Loucy (cell line): Measurements from ENCODE around the gene CDH13.

Experiments
- H2AFZ ChIP-seq: fragments of 200-600 bp; sonication (generic); 2 replicates; pipeline ENCODE4 v1.6.0; 2016; ENCODE audit warnings: antibody characterized with exemption, mild to moderate bottlenecking, low read length, moderate library complexity
- H3F3A ChIP-seq: fragments of 200-600 bp; 2 replicates; pipeline ENCODE4 v1.6.0; 2016; ENCODE audit warnings: antibody characterized with exemption, low read depth, mild to moderate bottlenecking
- H3K27me3 ChIP-seq: fragments of 200-600 bp; sonication (generic); 2 replicates; pipeline ENCODE4 v1.6.1; 2014; ENCODE audit warnings: low read length, mild to moderate bottlenecking; ENCODE audit not compliant: insufficient read depth, poor library complexity, severe bottlenecking
- H3K36me3 ChIP-seq: fragments of 200-600 bp; sonication (generic); 2 replicates; pipeline ENCODE4 v1.6.1; 2016; ENCODE audit warnings: low read length; ENCODE audit not compliant: insufficient read depth
- H3K4me1 ChIP-seq: fragments of 200-600 bp; sonication (generic); 2 replicates; pipeline ENCODE4 v1.5.1; 2014; ENCODE audit warnings: low read length, mild to moderate bottlenecking; ENCODE audit not compliant: insufficient read depth, poor library complexity, severe bottlenecking
- H3K4me2 ChIP-seq: fragments of 200-600 bp; sonication (generic); 2 replicates; pipeline ENCODE4 v1.6.0; 2014; ENCODE audit warnings: antibody characterized with exemption, low read length, low read depth, mild to moderate bottlenecking; ENCODE audit not compliant: poor library complexity, severe bottlenecking
- H3K4me3 ChIP-seq: fragments of 200-600 bp; sonication (generic); 2 replicates; pipeline ENCODE4 v1.5.1; 2014; ENCODE audit warnings: low read length, mild to moderate bottlenecking, mixed read lengths; ENCODE audit not compliant: poor library complexity, severe bottlenecking
- H3K79me2 ChIP-seq: fragments of 200-600 bp; sonication (generic); 2 replicates; pipeline ENCODE4 v1.6.1; 2014; ENCODE audit warnings: low read length; ENCODE audit not compliant: insufficient read depth
- H3K9ac ChIP-seq: fragments of 200-600 bp; sonication (generic); 2 replicates; pipeline ENCODE4 v1.6.0; 2014; ENCODE audit warnings: mild to moderate bottlenecking, low read depth, low read length, moderate library complexity; ENCODE audit not compliant: poor library complexity, severe bottlenecking
- H3K9me2 ChIP-seq: fragments of 200-600 bp; sonication (generic); replicated peaks from 2 replicates; pipeline ENCODE4 v1.6.1; 2016; ENCODE audit warnings: low read depth, low read length, mixed read lengths
- H3K9me3 ChIP-seq: fragments of 200-600 bp; sonication (generic); 2 replicates; pipeline ENCODE4 v1.6.1; 2014; ENCODE audit warnings: mild to moderate bottlenecking, antibody characterized with exemption, low read length, low read depth; ENCODE audit not compliant: insufficient read depth
- H4K20me1 ChIP-seq: fragments of 200-600 bp; sonication (generic); 2 replicates; pipeline ENCODE4 v1.6.0; 2014; ENCODE audit warnings: antibody characterized with exemption, low read length, mild to moderate bottlenecking; ENCODE audit not compliant: insufficient read depth, poor library complexity, severe bottlenecking
- EZH2phosphoT487 ChIP-seq: fragments of 200-600 bp; IDR thresholded peaks from 2 replicates; pipeline ENCODE4 v1.6.1; 2018; ENCODE audit warnings: antibody characterized with exemption, mild to moderate bottlenecking, moderate library complexity, borderline replicate concordance
- TF ChIP-seq, protein P1 (sequence below): fragments of 200-600 bp; sonication (generic); conservative IDR thresholded peaks from 2 replicates; pipeline ENCODE4 v1.5.1; 2014; ENCODE audit warnings: mild to moderate bottlenecking, antibody characterized with exemption, low read length

The CDH13 gene

DNA sequence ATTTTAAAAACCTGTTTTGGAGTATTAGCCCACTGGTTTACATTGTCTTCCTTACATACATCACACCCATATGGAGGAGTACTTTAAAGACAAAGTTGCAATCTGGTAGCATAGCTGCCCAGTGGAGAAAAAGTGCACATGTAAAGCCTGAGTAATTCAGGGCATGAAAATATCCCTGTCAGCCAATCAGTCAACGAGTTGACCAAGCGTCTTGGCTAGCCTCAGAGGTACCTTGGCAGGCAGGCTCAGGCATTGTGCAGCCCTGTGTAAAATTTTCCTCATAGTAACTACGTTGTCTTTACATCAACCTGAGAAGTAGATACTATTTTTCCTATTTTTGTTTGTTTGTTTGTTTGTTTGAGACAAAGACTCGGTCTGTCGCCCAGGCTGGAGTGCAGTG lies 339.0 kb downstream of the CDH13 start:
- Histone ChIP-seq H3K36me3 (no peaks in the 10 kb centered on the region), H3K4me2 (no peak overlapping the region), H3F3A (no peaks in the 10 kb centered on the region), H3K79me2 (no peaks in the 10 kb centered on the region), H3K27me3 (no peaks in the 10 kb centered on the region), H3K4me1 (no peaks in the 10 kb centered on the region), H2AFZ (no peak overlapping the region), H3K9me3 (no peaks in the 10 kb centered on the region), H4K20me1 (no peaks in the 10 kb centered on the region), H3K4me3 (no peak overlapping the region), H3K9me2 (no peaks in the 10 kb centered on the region), H3K9ac (no peak overlapping the region)
- TF ChIP-seq EZH2phosphoT487 = no peak
- TF ChIP-seq, protein P1, sequence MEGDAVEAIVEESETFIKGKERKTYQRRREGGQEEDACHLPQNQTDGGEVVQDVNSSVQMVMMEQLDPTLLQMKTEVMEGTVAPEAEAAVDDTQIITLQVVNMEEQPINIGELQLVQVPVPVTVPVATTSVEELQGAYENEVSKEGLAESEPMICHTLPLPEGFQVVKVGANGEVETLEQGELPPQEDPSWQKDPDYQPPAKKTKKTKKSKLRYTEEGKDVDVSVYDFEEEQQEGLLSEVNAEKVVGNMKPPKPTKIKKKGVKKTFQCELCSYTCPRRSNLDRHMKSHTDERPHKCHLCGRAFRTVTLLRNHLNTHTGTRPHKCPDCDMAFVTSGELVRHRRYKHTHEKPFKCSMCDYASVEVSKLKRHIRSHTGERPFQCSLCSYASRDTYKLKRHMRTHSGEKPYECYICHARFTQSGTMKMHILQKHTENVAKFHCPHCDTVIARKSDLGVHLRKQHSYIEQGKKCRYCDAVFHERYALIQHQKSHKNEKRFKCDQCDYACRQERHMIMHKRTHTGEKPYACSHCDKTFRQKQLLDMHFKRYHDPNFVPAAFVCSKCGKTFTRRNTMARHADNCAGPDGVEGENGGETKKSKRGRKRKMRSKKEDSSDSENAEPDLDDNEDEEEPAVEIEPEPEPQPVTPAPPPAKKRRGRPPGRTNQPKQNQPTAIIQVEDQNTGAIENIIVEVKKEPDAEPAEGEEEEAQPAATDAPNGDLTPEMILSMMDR = no peak

- Histone ChIP-seq H3K4me3 (no peak overlapping the region), H3K79me2 (no peaks in the 10 kb centered on the region), H3K9ac (no peak overlapping the region), H3K36me3 (no peaks in the 10 kb centered on the region), H2AFZ (no peak overlapping the region), H3K9me3 (no peaks in the 10 kb centered on the region; the same call in 1 of the 2 replicates), H3K4me2 (no peak overlapping the region), H3K27me3 (no peaks in the 10 kb centered on the region), H3K4me1 (no peaks in the 10 kb centered on the region), H3K9me2 (no peaks in the 10 kb centered on the region), H3F3A (no peaks in the 10 kb centered on the region), H4K20me1 (no peaks in the 10 kb centered on the region)
- TF ChIP-seq EZH2phosphoT487 = no peak
- TF ChIP-seq, protein P1 = no peak
These were observed 340.7 kb downstream of the CDH13 start for GRCh38 chr16:82967424-82967823.

- Histone ChIP-seq H2AFZ (no peak overlapping the region), H3K9me2 (no peaks in the 10 kb centered on the region), H3K4me2 (no peak overlapping the region), H3F3A (no peaks in the 10 kb centered on the region), H4K20me1 (no peaks in the 10 kb centered on the region), H3K36me3 (no peaks in the 10 kb centered on the region), H3K27me3 (no peaks in the 10 kb centered on the region), H3K9ac (no peak overlapping the region), H3K4me1 (no peaks in the 10 kb centered on the region), H3K9me3 (no peaks in the 10 kb centered on the region; the same call in 1 of the 2 replicates), H3K79me2 (no peaks in the 10 kb centered on the region), H3K4me3 (no peak overlapping the region)
- TF ChIP-seq EZH2phosphoT487 = no peak
- TF ChIP-seq, protein P1 = no peak
These were observed 344.4 kb downstream of the CDH13 start for GRCh38 chr16:82971126-82971525.
